ENCODE data around the gene C16orf46.

DNA sequence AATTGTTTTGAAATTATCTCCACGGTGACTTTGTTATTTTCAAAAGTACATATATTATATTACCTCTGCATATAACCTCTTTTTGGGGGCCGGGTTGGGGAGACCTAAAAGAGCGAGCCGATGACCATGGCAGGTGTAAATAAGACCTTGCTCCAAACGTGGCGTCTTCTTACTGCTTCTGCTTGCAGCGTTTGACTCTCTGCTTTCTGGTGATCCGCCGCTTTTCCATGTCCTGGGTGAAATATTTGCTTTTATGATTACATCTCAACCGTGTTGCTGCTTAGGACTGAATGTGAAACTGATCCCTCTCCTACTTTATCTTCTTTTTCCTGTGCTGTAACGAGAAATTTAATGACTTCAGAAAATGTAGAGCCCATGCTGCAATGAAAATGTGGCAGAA lies 23.3 kb downstream of the C16orf46 start:
- TF ChIP-seq, protein P1, sequence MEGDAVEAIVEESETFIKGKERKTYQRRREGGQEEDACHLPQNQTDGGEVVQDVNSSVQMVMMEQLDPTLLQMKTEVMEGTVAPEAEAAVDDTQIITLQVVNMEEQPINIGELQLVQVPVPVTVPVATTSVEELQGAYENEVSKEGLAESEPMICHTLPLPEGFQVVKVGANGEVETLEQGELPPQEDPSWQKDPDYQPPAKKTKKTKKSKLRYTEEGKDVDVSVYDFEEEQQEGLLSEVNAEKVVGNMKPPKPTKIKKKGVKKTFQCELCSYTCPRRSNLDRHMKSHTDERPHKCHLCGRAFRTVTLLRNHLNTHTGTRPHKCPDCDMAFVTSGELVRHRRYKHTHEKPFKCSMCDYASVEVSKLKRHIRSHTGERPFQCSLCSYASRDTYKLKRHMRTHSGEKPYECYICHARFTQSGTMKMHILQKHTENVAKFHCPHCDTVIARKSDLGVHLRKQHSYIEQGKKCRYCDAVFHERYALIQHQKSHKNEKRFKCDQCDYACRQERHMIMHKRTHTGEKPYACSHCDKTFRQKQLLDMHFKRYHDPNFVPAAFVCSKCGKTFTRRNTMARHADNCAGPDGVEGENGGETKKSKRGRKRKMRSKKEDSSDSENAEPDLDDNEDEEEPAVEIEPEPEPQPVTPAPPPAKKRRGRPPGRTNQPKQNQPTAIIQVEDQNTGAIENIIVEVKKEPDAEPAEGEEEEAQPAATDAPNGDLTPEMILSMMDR (IDR thresholded peaks at IDR 0.05), result no peak
- TF ChIP-seq POLR2A (IDR thresholded peaks at IDR 0.05), result no peak

All from lower leg skin (tissue), 3 donors.